Measurements from ENCODE around the gene EZH1.
"Not testable (repeated sequence)": the region's sequence is repeated elsewhere in the genome, so short reads cannot be mapped to it uniquely, and the experiment has no call there.

EZH1 gene

DNA sequence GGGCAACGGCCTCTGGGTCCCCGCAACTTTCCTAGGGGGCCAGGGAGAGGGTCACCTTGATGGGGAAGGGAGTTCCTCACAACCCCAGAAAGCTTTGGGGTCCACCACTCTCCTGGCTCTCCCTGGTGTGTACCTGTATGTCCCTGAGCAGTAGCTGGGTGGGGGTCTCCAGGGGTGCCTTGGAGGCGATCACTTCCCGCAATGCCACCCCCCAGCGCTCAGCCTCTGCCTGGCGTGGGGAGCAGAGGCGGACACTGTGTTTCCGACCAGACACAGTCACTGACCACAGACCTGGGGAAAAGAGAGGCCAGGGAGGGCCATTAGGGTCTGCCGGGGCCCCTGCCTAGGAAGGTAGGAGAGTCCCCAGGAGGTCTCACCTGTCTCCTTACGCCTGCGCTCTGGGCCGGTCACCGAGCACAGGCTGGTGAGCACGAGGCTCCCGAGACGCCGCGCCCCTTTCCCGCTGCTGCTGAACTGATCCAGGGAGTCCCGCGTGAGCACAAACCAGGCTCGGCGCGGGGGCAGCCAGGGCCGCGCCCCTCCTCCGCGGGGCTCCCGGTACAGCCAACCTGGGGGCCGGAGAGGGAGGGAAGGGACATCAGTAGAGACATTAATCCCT, 71.5 kb downstream of the EZH1 start:
- no peak for DNase-seq (ENCODE audit: low read depth)
- TF ChIP-seq, protein P1, sequence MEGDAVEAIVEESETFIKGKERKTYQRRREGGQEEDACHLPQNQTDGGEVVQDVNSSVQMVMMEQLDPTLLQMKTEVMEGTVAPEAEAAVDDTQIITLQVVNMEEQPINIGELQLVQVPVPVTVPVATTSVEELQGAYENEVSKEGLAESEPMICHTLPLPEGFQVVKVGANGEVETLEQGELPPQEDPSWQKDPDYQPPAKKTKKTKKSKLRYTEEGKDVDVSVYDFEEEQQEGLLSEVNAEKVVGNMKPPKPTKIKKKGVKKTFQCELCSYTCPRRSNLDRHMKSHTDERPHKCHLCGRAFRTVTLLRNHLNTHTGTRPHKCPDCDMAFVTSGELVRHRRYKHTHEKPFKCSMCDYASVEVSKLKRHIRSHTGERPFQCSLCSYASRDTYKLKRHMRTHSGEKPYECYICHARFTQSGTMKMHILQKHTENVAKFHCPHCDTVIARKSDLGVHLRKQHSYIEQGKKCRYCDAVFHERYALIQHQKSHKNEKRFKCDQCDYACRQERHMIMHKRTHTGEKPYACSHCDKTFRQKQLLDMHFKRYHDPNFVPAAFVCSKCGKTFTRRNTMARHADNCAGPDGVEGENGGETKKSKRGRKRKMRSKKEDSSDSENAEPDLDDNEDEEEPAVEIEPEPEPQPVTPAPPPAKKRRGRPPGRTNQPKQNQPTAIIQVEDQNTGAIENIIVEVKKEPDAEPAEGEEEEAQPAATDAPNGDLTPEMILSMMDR (IDR thresholded peaks at IDR 0.05; ENCODE audit: insufficient read depth, low read depth, low read length, missing control alignments), result no peak
- H3K4me3 ChIP-seq (ENCODE audit: low read depth, low read length), result peak overlapping the region; percentile 96

DNA sequence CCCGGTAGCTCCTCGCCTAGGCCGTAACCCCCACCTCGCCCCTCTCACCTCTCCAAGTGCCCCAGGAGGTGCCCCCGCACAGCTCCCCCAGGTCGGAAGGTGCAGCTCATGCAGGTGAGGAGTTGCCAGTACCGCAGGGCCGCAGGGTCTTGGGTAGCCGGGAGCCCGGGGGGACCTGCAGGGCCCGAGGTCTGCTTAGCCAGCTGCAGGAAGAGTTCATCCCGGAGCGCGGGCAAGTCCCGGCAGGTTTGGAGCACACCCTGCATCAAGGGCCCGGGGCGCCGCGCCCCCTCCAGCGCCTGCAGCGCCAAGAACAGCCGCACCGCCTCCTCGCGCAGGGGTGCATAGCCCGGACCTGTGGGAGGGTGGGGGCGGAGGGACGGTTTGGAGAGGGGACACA, 72.8 kb downstream of the EZH1 start:
- no peak for DNase-seq (ENCODE audit: low read depth)
- no peak overlapping the region for H3K4me3 ChIP-seq (ENCODE audit: low read depth, low read length)
- TF ChIP-seq, protein P1 (IDR thresholded peaks at IDR 0.05; ENCODE audit: insufficient read depth, low read depth, low read length, missing control alignments), result no peak

DNA sequence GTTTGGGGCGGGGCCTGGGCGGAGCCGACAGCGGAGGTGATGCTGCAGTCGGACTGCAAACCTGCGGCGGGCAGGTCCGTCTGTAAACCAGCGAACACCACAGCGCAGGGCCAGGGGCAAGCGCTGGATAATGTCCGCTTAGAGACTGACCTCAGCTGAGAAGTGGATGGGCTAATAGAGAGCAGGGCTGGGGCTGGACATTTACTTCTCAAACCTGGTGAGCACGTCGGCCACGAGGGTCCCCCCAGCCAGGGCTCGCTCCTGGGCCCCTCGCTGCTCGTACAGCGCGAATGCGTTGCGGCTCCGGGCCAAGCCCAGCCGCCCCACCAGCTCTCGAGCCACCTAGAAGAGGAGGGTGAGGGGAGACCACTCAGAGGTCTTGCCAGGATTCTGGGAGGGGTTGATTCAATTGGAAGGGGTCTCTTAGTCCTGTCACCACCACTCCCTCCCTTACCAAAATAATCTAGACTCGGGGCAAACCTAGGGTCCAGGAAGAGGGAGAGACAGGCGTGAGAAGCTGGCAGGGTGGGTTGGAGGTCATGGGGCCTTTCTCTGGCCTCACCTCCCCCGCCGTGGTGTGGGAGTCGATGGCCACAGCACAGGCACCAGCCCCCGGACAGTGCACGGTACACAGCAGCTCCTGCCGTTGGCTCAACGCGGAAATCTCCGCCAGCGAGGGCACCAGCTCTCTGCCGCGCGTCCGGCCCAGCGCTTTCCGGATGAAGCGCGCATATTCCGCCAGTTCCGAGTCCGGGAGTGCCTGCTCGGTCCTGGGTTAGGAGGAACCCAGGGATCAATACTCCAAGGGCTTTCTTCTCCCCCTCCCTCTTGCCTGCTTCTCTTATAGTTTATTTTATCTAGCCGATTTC, 73.8 kb downstream of the EZH1 start:
- H3K4me3 ChIP-seq (ENCODE audit: low read depth, low read length), result no peak overlapping the region
- no peak for DNase-seq (ENCODE audit: low read depth)
- TF ChIP-seq, protein P1 (IDR thresholded peaks at IDR 0.05; ENCODE audit: insufficient read depth, low read depth, low read length, missing control alignments), result no peak

DNA sequence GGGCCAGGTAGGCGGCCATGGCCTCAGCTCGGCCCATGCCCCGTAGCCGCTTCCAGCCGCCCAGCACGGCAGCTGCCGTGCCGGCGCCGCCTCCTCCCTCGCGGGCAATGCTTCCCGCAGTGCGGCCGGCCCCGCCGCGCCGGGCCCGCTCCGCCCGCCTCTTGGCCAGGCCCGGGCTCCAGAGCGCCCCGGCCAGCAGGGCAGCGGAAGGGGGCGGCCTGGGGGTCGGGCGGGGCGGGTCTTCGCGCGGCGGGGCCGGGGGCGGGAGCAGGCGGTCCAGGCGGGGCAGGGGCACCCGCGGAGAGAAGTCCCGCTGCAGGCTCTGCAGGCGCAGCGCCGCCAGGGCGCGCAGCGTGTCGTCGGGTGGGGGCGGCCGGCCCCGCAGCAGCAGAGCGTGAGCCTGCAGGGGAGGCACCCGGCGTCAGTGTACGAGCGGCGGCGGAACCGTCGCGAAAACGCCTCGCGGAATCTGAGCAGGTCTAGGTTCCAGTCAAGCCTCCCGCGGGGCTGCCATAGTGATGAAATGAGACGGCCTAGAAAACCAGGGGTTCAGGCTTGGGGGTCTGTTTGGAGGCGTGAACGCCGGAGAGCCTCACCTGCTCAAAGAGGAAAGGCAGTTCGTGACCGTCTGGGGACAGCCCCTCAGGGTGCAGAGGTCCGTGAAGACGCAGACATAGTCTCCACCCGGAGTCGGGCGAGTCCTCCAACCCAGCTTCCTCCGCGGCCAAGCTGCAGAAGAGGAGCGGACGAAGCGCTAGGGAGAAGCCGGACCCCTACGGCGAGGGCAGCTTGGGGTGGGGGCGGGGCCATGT, 74.7 kb downstream of the EZH1 start:
- no peak for DNase-seq (ENCODE audit: low read depth)
- no peak overlapping the region for H3K4me3 ChIP-seq (ENCODE audit: low read depth, low read length)
- TF ChIP-seq, protein P1 (IDR thresholded peaks at IDR 0.05; ENCODE audit: insufficient read depth, low read depth, low read length, missing control alignments), result peak; percentile 1

DNA sequence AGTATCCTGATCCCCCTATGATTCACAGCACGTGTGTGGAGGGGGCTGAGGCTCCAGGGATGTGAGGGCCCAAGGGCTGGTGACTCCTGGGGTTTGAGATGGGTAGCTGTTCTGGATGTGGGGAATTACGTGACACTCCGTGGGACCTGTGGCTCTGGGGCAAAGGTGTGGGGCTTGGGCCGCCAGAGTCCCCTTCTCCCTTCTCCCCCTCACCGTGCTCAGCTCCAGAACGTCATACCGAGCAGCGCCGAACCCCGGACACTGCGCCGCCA, 75.2 kb downstream of the EZH1 start:
- no peak overlapping the region for H3K4me3 ChIP-seq (ENCODE audit: low read depth, low read length)
- TF ChIP-seq, protein P1 (IDR thresholded peaks at IDR 0.05; ENCODE audit: insufficient read depth, low read depth, low read length, missing control alignments), result no peak
- DNase-seq (ENCODE audit: low read depth), result no peak

DNA sequence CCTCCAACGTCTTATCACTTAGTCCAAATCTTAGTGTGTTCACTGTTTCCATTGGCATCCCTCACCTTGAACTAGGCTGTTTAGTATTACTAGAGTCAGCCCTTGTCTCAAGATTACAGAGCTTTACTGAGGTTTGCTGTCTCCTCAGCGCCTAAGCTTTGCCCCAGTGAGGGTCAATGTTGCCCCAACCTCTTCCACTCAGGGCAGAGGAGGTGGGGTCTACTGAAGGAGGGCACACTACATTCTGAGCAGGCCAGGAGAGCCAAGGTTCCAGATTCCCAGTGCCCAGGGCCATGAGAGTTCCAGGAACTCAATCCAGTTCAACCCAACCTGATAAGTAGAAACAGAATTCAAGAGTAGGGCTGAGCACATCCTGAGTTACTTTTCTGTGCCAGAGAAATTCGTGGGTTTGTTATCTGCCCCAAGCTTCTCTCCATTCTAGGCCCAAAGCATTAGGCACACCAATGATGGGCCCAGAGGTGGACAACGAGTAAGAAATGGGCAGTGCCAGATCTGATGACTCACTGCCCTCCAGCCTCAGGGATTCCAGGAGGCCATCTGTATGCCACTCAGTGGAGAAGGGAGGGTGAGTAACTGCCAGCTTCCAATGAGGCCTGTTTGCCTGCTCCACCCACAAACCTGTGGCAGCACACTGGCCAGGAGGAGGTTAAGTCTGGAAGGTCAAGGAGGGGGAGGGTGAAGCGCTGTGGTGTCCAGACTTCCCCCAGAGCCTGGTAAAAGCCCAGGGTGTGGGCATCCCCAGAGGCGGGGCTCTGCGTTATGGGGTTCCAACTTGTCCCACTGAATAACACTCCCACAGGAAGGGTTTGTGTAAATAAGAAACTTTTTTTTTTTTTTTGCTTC, 77.5 kb downstream of the EZH1 start:
- TF ChIP-seq, protein P1 (IDR thresholded peaks at IDR 0.05; ENCODE audit: insufficient read depth, low read depth, low read length, missing control alignments), result no peak
- H3K4me3 ChIP-seq (ENCODE audit: low read depth, low read length), result no peak overlapping the region
- no peak for DNase-seq (ENCODE audit: low read depth)

DNA sequence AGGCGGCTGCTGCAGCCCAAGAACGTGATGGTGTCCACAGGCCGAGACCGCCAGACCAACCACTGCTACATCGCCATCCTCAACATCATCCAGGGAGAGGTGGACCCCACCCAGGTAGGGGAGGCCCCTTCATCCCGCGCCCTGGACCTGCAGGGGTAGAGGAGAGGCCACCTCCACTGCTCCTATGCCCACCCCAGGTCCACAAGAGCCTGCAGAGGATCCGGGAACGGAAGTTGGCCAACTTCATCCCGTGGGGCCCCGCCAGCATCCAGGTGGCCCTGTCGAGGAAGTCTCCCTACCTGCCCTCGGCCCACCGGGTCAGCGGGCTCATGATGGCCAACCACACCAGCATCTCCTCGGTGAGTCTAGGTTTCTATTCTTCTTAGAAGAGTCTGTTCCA, 78.7 kb downstream of the EZH1 start:
- H3K4me3 ChIP-seq (ENCODE audit: low read depth, low read length); DNase-seq (ENCODE audit: low read depth): not testable (repeated sequence)
